Myocyte (in vitro differentiated cells): ENCODE measurements around the gene C2orf76. TPM values are rescaled to one million over a fixed set of nuclear protein-coding genes. Genes with fewer than 3 reads are reported as not detected.

ENCODE experiments used
- DNase-seq: peaks from one replicate; pipeline ENCODE4 v3.0.0-alpha.2; 2012; ENCODE audit warnings: low read depth
- total RNA-seq: library from RNA; depleted of rRNA; stranded (reverse); fragments of >200 nt; gene quantifications from 2 replicates; pipeline ENCODE4 v1.2.3, GENCODE V29; 2014

C2orf76 gene
- total RNA-seq, 1 donor from 2014 or later, result 10.9 TPM

DNA sequence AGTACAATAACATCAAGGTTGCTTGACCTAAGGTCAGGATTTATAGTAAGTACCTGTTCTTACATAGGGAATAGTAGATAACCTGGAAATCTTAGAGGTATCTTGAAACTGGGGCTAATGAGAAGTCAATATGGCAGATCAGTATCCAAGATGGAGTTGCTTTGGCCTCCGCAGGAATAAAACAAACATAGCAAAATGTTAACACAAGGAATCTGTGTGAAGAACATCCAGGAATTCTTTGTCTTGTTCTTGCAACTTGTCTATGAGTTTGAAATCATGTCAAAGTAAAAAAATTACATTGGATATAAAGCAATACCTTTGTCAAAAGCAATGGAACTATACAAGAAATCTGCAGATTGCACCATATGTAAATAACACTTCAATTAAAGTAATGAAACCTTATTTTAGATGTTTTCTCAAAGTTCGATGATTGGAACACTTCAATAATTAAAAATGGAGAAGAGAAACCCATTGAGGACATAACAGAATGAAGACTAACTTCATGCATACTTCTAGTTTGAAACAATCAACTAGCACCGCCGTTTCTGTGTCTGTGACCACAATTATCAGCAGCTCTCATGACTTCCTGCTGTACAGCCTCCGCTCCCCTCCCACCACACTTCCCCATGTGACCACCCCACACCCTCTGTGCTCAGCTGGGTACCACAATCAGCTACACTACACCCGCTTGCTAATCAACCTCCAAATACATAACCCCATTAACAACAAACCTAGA lies 27.6 kb downstream of the C2orf76 start:
- DNase-seq, result no peak

DNA sequence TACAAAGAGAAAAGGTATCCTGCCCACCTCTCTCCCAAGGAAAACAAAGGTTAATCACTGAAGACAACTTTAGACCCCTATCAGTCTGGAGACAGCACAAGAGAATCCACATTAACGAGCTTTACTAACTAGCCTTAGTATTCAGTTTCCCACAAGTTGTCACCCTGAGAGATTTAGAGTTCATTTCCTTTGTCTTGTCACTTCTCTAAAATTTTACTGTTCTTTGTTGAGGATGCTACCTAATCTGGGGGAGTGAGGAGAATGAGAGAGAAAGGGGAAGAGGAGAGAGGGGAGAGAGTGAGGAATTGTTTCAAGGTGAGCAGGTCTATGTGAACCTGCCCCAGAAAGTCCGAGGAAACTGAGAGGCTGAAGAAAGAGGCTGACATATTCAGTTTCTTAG lies 28.4 kb downstream of the C2orf76 start:
- no peak for DNase-seq

DNA sequence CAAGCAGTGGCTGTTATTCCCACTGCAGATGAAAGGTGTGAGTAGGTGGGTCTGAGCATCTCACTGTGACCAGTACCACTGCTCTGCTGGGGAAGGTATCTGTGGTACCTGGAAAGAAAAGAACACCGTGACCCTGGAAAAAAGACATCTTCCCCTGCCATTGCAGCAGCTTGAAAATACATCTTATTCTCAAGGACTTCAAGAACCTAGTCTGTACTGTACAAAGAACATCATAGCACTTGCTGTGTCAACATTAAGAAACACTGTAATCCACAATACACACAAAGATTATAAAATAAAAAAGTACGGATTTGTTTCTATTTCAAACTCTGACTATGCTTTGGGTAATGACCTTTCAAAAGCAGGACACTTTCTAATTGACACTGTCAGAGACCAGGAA lies 28.9 kb downstream of the C2orf76 start:
- no peak for DNase-seq

DNA sequence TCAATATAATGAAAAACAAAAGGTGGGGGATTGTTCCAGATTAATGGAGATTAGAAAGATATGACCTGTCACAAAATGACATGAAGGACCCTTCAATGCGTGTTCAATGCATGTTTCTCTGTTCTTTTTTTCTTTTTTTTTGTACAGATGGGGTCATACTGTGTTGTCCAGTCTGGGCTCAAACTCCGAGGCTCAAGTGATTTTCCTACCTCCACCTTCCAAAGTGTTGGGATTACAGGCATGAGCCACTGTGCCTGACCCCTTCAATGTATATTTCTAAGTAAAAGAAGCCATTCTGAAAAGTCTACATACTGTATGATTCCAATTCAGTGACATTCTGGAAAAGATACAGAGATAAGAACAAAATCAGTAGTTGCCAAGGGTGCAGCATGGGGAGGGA lies 32.8 kb downstream of the C2orf76 start:
- no peak for DNase-seq

DNA sequence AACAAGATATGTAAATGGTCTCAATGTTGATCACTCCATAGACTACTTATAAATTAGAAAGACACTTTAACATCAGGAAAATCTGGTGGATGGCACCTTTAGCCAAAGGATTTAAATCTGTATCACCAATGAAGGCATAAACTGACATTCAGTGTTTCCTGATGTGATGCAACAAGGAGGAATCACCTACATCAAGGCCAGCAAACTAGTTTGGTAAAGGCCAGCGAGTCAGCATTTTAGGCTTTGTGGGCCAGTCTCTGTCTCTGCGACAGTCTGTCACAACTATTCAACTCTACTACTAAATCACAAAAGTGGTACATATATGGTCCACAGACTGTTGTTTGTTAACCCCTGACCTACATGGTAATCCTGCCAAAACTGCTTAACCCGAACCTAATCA lies 33.3 kb downstream of the C2orf76 start:
- DNase-seq, result no peak

DNA sequence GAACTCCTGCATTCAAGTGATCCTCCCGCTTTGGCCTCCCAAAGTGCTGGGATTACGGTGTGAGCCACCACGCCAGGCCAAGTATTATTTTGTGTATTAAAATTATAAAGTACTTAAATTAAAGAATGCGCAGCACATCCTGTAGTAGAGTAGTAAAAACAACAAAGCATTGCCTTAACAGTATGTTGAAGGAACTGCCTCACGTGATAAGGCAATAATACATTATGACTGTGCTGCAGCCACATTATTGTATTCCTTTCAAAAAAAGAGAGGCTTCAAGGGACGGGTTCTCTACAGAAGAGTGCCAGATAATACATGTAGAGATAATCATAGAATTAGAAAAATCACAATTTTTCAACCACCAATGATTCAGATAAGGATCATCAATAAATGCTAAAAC lies 33.7 kb downstream of the C2orf76 start:
- no peak for DNase-seq

DNA sequence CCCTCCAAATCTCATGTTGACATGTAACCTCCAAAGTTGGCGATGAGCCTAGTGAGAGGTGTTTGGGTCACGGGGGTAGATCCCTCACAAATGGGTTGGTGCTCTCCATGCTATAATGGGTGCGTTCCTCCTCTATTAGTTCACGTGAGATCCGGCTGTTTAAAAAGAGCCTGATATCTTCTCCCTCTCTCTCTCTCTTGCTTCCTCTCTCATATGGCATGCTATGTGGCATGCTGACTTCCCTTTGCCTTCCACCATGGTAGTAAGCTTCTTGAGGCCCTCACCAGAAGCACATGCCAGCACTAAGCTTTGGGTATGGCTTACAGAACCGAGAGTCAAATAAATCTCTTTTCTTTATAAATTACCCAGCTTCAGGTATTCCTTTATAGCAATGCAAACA lies 39.2 kb downstream of the C2orf76 start:
- DNase-seq, result no peak

DNA sequence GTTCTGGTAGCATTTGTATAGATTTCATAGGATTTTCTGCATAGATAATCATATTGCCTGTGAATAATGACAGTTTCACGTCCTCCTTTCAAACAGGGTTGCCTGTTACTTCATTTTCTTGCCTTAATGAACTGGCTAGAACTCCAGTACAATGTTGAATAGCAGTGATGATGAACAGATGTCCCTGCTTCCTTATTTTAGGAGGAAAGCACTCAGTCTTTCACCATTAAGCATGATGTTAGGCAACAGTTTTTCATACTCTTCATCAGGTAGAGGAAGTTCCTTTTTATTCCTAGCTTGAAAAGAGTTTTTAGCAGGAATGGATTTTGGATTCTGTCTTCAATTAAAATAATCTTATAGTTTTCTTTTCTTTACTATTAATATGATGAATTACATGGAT lies 39.7 kb downstream of the C2orf76 start:
- no peak for DNase-seq

DNA sequence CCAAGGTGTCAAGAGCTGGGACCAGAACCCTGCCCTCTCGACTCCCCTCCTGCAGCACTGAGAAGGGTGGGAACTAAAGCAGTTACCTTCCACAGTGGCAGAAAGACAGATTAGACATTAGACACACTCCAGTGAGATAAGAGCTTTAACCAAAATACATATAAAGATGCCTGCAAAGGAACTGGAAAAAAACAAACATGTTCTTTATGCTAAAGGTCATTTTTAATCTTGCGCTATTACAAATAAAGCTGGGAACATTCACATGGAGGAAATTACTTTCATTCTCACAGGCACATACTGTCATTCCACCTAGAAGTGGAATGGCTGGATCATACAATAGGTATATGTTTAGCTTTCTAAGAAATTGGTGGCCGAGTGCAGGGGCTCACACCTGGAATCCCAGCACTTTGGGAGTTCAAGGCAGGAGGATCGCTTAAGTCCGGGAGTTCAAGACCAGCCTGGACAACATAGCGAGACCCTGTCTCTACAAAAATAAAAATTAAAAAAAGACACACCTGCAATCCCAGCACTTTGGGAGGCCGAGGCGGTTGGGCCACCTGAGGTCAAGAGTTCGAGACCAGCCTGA lies 41.9 kb downstream of the C2orf76 start:
- DNase-seq, result no peak

DNA sequence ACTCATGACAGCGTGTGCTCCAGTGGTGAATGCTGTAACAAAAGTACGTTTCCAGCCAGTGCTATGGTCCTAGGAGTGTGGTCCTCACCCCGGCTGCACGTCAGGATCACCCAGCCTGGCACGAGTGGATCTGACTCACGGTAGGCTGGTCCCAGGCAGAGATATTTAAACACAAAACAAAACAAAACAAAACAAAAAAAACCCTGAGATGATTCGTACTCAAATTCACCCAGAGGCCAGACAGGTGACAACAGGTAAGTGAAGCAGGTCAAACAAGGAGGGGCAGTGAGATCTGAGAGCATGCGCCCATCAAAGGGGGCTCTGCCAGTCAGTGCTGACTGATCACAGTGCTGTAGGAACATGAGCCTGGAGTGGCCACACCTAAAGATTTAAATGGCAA lies 43.2 kb downstream of the C2orf76 start:
- no peak for DNase-seq

DNA sequence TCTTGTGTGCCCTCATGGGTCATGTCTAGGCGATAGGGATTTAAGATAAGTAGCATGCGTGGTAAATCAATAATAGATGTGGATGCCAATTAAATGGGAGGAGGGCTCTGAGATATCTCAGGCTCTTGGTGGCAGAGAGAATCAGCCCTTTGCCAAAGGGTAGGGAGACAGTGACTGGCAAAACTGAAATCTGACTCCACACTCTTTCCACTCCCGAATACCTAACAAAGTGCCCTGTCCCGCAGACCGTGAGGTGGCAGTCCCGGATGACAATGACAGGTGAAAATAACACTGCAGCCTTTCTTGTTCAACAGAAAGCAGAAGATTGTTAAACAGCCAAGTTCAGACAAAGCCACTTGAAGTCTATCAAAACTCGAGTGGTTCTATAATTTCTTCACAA lies 47.0 kb downstream of the C2orf76 start:
- DNase-seq, result no peak

DNA sequence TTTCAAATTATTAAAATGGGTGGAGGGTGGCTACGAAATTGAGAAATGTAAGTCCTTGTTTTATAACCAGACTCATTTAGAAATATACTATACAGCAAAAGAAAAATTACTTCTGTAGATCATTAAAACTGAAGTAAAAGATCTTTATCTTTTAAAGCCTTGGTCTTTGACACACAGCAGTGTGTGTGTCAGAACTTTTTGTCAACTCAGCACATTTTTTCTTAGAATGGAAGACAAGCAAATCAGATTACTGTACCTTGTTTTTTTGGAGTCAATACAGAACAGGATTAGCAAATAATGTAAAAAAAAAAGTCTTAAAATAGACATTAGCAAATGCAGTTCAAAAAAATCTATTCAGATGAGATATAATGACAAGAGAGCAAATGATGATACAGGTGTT lies 49.1 kb downstream of the C2orf76 start:
- DNase-seq, result no peak

DNA sequence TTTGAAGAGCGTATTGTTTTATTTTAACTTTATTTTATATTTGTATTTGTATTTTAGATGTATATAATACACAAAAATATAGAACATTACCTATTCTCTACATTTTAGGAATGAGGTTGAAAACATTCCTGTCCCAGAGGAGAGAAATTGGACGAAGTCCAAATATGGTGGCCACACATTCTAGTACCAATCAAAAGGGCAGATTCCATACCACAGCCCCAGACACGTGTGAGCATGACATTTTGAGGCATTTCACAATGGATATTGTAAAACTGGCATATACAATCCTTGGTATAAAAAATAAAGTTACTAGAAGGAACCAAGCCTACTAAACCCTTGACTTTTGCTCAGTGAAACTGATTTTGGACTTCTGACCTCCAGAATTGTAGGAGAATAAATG lies 50.6 kb downstream of the C2orf76 start:
- no peak for DNase-seq

DNA sequence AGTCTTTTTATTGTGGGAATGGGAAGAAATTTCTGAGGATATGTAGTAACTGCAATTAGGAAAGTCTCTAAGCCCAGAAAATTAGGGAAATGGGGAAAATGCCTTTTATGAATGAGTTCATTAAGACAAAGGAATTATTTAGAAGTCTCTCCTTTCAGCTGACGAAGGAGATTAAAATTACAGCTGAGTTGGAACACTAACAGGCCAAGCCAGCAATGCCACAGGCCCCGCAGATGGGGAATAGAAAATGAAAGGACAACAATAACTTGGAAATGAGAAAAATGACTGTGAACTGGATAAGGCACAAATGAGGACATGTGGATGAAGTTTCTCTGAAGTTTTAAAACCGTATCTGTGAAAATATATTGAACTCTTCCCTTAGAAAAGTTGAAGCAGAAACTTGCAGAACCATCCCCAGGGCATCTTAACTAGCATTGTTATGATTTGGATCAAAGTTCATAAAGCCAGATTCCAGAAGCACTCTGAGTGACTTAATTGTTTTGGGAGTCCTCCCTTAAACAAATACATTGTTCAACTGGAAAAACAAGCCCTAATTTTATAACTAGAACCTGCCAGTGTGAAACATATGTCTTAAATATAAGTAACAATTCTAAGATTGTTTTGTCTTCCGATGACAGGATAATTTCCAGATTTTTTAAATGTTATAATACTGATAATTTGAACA lies 51.3 kb downstream of the C2orf76 start:
- no peak for DNase-seq

DNA sequence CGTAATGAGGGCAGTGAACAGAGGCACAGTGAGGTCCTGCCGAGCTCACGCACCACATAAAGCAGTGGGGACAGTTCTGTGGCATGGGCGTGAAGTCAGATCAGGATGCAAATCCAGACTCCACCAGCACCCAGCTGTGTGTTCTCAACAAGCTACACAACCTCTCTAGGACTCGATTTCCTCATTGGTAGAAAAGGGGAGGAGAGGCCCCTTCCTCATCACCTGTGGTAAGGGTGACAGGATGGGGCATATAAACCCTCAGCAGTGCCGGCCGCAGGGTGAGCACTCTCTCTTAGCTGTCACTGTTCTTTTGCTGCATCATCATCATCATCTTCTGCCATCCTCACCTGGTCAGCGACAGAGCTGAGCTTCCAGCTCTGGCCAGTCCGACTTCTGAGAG lies 54.8 kb downstream of the C2orf76 start:
- DNase-seq, result no peak

DNA sequence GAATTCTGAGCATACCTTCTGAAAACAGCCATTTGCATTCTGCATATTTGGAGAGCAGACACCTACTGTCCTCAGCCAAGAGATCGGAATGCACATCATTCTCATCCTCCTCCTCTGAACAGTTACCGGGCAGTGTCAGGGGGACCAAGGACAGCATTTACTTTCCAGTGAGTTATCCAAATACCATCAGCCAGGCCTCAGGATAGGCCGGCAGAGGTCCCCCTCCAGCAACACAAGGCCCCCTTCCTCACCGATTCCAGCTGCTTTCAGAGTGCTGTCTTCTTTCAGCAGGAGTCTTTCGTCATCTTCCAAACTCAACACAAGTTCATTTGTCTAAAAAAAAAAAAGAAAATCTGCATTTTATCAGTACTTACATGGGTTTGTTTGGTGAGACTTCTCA lies 55.3 kb downstream of the C2orf76 start:
- DNase-seq, result peak; percentile 11

DNA sequence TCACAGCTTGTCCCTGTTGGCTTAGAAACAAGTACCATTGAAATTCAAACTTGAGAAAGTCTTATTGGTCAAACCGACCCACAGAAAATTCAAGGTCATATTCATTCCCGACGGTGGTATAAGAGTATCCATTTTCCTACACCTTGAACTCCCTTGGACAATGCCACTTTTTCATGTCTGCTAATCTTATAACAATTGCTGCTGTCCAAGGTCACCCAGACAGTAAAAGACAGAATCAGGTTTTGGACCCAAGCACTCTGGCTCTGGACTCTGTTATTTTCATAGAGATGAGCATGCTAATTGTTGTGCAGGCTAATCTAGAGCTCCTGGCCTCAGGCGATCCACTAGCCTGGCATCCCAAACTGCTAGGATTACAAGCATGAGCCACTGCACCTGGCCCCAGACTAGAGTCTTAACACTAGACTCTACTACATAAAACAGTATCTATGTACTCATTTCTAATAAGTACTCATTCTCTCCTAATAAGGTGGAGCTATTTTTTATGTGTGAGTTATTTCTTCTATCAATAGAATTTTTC lies 57.8 kb downstream of the C2orf76 start:
- peak; percentile 18 for DNase-seq

DNA sequence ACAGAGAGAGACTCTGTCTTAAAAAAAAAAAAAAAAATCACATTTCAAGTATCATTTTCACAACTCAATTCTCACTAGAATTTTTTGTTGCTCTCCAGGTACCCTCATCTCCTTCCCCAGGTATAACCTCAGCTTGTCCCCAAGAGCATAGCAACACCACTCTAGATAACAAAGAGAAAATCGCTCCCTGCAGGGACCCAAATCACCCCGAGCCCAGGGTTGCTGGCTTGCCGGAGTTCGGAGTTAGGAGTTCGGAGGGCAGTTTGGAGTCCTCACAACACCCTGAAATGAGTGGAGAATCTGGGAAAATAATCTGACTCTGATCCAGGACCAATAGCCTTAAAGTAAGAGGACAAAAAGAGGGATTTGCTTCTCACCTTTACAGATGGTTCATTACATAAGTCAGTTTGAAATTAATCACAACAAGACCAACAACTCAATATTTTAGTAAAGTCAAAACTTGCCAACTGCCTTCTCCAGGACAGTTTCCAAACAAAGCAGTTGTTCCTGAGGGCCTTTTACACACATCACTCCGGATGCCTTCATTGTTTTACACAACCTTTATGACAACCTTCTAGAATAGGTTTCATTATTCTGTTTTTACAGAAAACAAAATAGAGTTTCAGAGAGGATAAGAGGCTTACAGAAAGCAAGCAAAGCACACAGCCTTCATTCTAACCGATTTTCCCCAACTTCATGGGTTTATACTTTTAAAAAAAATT lies 59.1 kb downstream of the C2orf76 start:
- no peak for DNase-seq

DNA sequence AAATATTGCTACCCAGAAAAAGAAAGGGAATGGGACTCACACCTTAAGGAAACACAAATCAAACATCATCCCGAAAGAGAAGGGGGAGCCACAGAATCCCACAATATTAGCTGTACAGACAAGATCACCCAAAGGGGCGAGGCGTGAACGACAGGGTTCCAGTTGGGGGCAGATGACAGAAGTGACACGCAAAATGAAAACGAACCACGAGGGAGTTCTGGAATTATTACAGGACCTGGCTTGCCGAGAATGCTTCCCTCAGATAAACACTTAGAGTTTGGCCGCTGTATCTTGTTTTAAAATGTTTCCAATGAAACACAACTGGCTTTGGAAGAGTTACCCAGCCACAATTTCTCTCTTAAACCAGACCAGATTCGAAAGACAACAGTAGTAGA lies 60.4 kb downstream of the C2orf76 start:
- DNase-seq, result no peak

DNA sequence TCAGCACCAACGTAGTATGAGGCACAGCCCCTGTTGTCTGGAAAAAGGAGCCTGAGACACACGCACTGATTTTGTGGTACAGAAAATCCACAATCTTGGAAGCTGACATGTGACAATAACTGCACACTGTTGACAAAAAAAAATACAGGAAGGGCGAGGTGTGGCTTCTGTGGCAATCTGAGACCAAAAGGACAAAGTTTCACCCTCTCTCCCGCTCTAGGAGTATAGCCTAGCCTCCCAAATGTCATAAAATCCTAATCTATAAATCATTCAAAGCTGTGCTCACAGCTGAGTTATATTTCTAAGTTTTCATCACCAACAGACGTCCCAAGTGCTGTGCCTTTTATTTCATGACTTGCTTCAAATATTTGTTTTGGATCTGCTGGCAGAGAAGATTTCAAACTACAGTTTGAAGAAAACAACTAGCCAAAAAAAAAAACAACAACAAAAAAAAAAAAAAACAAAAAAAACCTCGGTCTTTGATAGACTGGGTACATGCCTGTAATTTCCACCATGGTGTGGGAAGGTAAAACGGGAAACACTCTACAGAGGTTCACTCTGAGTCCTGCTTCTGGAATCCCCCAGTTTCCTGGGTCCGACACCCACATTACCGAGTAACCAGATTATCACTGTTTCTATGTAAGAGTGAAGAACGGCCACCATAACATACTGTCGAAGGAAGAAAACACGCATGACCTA lies 61.0 kb downstream of the C2orf76 start:
- DNase-seq, result no peak

DNA sequence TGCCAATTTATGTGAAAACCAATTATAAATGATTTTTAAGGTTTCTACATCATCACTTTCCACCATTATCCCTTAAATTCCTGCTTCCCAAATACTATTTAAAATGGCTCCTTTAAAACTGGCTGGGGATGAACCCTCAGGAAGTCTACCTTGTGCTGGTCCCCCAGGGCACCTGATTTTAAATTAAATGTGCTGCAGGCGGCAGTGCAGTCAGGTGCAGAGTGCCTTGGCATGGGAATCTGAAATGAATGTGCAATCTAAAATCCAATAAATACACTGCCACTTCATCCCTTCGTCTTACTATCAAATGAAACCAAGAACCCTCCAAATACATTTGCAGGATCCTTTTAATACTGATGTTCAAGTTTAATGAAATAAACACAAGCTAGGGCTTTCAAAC lies 61.8 kb downstream of the C2orf76 start:
- DNase-seq, result no peak
